GM19328 (cell line): ENCODE measurements around the gene LRRC27.

Source experiments
- ATAC-seq: cut with Tn5 transposase; IDR thresholded peaks from one replicate; pipeline ENCODE4 v1.9.1; 2021; ENCODE audit warnings: mild to moderate bottlenecking, moderate library complexity; ENCODE audit not compliant: unreplicated experiment

LRRC27 gene

DNA sequence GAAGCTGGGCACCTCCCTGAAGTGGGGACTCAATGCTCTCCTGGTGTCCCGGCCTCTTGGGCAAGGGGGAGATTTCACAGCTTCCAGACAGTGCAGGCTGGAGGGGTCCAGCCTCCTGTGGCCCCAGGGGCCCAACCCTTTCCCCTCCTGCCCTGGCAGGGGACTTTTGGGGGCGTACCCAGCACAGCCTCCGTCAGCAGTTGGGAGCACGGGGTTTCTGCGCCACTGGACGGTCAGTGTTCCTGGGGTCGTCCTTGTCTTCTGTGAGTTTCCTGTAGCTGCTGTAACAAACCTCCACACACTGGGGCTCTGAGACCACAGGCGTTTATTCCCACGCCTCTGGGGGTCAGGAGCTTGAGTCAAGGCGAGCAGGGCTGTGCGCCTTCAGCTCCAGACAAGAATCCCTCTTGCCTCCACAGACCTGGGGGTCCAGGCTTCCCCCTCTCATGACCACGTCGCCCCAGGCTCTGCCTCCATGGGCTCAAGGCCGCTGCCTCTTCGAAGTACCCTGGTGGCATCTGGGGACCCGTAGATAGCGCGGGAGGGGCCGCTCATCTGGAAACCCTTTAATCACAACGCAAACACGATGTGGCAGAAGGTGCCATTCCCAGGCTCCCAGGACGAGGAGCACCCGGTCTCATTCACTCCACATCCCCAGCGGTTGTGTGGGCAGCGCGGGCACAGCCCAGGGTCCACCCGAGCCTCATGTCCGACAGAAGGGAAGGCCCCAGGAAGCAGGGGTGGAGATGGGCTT is 79.0 kb downstream of the LRRC27 start:
- ATAC-seq = no peak

DNA sequence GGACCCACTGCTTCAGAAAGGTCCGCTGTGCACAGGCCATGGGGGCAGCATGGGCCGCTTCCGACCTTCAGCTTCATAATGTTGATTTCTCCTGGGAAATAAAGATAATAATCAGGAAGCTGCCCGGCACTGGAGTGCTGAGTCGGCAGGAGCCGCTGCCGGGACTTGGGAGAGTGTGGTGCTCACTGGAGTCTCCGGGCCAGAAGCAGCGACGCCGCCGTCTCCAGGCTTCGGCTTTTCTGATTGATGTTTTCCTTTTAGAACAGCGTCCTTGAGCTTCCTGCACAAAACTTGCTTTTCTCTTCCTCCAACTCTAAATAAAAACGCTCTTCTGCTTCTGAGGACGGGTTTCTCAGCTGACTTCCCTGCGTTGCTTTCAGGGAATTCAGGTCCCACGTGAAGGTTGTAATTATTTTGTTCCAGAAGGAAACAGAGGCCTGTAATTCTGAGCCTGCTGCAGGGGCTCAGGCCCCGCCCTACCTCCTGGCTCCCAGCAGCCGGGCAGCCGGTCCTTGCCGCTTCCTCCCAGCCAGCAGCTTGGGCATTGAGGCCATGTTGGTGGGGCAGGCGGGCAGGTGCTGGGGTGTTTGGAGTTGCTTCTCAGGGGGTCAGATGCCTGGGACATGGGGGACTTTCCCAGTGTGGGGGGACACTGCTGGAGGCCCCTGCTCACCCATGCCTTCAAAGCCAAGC is 79.7 kb downstream of the LRRC27 start:
- ATAC-seq = no peak

DNA sequence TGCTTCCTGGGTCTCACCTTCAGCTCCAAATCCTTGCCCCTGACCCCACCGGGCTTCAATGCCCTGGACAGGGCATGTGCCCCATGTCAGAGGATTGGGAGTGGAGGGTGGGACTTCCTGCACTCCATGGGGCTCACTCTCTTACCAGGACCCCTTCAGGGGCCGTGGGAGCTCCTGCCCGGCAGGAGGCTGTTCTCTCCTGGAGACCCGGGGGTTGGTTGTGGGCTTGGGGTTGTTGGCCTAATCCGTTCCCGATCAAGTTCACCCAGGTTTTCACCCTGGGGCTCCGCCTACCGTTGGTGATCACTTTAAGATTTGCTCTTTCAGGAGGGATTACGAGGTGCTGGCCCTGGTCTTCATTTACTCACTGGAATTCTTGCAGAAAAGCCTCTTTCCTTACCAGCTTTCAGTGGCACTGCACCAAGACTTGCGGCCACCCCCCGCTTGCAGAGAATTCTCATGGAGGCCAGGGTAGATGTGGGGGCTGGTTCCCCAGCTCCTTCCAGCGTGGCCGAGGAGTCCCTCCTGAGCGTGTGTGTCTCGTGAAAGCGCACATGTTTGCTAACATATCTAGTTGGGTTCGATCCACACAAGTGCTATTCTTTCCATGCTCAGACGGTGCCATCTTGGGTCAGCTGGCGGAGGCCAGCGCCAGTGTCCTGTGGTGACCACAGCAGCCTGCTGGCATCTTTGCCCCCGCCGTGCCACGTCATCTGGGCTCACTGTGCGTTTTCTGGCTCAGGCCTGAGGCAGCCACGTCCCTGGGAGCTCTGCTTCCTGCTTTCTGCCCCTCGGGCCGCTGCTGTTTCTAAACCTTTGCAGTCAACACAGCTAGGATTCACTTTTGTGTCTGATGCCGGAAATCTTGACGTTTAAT is 80.6 kb downstream of the LRRC27 start:
- no peak for ATAC-seq

DNA sequence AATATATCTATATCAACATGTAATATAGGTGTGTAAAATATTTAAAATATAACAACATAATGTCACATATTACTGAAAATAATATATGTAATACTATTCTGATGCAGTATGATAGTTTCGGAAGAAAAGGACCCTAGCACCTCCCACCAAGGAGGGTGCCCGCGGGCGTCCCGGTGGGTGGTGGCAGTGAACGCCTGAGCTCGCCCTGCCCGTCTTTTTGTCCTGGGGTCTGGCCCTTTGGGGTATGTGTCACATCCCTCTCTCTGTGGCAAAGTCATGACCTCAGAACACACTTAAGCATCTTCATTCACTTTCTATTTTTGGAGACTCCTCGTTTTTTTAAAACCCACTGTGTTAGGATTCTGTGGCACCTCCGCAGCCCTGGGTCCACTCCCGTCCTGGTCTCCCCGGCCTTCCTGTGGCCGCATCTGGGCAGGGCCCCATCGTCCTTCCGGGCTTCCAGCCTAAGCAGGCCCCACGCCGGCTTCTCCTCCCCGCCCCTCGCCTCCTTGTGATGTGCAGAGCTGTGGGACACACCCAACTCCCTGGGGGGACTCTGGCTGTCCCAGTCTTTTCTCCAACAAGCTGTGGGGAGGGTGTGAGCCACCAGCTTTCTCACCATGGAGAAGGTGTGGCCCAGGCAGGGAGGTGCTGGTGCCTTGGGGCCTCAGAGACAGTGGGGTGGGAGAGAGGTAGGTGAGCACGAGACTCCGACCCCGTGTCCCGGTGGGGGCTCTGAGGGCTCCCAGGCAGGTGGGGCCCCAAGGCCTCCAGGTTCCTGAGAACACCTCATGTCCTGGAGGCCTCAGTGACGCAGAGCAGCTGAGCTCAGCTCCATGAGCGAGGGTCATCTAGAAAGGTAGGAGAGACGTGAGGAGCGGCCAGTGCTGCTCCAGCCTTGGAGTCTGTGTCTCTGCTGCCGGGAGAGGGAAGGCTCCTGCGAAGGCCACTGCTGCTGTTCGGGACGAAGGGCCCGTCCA is 81.5 kb downstream of the LRRC27 start:
- no peak for ATAC-seq

DNA sequence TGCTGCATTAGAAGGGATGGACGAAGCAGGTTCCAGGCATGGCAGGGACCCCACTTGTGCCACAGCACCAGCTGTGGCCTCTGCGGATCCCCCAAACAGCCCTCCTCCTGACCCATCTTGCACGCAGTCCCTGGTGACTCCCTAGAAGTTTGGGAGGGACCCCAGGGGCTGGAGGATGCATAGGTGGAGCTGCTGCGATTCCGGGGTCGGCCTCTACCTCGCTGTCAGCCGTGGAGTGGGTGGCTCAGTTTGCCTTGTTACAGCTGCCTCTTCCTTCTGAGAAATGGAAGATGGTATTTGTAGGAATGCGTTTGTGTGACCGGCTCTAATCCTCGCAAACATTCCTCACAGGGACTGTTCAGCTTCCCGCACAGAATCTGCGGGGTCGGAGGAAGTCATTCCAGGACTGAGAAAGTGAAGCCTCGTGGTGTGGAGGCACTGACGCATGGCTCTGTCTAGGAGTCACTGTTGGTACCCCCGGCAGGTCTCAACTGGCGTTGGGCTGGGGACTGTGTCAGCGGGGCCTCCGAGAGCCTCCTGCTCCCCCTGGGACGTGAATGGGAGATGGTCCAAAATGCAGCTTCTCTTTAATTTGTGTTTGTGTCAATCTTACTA is 82.5 kb downstream of the LRRC27 start:
- no peak for ATAC-seq

DNA sequence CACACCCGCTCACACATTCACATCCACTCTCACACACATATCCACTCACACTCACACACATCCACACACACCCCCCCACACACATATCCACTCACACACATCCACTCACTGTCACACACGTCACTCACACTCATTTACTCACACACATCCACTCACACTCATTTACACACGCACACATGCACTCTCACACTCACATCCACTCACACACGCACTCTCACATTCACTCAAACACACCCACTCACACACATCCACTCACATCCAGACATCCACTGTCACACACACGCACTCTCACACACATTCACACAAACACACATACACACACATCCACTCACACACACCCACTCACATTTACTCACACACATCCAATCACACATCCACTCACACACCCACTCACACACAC is 83.3 kb downstream of the LRRC27 start:
- ATAC-seq = no peak

DNA sequence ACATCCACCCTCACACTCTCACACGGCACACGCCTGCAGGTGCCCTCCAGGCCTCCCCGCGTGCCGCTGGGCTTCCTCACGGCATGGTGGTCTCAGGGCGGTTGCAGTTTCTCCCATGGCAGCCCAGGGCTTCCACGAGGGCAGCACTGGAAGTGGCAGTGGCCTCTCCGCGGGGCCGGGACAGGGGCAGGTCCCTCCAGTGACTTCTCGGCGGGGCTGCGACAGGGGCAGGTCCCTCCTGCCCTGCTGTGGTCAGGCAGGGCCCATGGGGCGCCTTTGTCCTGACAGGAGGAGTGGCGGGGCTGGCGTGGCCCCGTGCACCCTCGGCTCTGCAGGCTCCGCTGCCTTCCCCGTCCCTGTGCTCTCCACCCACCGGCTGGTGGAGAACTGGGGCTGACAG is 84.0 kb downstream of the LRRC27 start:
- no peak for ATAC-seq

DNA sequence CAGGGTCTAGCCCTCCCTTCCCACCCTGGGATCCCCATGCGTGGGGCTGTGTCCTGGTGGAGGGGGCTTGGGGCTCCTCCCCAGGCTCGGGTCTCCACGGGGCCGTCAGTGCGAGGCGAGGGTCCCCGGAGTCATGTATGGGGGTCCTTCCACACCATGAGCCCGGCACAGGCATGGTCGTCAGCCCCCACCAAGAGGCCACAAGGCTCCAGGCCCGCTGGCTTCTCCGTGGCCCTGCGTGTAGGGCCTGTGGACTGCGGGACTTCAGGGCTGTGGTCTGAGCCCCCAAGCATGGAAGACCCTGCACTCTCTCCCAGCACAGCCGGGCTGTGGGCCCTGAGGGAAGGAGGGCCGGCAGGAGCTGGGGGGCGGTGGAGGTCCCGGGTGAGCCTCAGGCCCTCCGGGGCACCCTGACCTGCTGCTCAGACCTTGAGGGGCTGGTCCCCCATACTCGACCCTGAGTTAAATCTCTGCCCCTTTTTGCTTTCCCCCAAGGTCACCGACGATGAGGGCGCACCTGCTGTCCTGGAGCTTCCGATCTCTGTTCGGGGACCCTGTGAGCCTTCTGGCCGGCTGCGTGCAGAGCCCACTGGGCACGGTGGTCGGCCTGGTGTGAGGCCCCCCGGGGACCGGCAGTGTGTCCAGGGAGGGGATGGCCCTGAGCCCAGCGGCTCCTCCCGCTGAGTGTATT is 84.7 kb downstream of the LRRC27 start:
- ATAC-seq = no peak

DNA sequence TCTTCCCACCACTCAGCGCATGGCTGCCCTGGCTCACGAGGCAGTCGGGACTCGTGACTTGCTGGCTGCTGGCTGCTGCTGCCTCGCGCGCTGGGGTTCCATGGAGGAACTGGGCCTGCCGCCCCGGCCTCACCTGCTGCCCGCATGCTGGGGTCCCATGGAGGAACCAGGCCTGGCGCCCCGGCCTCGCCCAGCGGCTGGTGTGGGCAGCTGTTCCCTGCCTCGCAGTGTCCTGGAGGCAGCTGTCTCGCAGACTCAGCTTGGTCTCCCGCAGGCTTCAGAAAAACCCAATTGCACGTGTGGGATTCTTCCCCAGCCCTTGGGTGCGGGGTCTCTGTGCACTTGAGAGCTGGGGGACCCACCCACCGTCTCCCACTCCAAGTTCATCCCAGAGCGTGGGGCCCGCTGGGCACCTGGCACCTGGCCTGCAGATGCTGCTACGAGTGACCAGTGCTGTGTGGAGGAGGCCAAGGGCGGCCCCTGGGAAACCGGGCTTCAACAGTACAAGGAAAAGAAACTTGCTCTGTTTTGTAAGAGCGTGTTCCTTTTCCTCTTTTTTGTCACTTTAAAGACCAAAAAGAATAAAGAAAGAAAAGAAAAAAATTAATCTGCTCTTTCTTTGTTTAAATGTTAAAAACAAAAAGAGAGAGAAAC is 85.4 kb downstream of the LRRC27 start:
- ATAC-seq = no peak

DNA sequence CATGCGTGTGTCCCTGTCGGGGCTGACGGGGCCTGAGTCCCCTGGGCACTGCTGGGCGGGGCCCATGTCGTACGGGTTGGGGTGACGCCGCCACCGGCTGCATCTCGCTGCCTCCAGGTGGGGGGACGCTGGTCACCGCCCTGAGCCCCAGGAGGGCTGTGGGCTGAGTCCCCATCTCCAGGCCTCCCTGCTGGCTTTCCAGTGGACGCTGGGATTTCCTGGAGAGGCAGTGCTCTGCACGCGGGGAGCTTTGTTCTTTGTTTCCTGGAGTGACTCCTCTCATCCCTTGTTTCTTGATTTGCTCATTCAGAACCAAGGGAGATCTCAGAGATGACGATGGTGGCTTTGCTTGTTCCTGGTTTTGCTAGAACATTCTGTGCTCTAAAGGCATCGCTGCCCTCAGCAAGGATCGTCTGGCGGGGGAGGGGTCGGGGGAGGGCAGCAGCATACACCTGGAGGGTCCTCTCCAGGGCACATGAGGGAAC is 86.0 kb downstream of the LRRC27 start:
- ATAC-seq = no peak

DNA sequence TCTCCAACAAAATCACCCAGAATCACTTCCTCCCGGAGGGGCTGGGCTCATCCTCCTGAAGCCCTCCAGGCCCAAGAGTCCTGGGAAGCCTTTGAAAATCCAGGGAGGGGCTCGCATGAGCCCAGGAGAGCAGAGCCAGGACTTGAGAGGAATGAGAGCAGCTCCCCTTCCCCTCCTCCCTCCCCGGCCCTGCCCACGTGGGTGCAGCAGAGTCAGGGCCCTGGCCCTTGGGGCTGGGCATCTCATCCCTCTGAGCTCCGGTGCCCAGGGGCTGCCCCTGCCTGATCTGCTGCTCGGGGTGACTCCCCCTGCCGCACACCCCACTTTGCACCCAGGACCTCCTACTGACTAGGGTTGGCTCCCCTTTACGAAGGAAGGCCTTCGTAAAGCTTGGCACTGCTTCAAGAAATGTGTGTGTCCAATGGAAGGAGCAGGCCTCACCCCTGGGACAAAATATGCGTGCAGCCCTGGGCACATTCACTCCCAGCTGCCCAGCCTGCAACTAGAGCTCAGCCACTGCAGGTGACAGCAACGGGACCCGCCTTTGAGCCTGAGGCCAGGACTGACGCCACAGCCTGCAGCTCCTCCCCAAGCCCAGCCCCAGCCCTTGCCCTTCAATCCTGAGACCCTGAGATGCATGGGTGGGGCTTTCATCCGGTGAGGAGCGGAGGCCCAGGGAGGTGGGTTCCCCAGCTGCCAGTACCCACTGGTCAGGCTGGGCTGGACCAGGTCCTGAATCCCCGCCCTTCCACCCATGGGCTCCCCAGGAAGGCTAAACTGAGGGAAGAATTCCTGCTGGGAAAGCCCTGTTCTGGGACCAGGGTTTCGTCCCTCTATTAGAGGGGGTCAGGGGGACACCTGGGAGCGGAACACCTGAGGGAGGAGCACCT is 86.8 kb downstream of the LRRC27 start:
- no peak for ATAC-seq

DNA sequence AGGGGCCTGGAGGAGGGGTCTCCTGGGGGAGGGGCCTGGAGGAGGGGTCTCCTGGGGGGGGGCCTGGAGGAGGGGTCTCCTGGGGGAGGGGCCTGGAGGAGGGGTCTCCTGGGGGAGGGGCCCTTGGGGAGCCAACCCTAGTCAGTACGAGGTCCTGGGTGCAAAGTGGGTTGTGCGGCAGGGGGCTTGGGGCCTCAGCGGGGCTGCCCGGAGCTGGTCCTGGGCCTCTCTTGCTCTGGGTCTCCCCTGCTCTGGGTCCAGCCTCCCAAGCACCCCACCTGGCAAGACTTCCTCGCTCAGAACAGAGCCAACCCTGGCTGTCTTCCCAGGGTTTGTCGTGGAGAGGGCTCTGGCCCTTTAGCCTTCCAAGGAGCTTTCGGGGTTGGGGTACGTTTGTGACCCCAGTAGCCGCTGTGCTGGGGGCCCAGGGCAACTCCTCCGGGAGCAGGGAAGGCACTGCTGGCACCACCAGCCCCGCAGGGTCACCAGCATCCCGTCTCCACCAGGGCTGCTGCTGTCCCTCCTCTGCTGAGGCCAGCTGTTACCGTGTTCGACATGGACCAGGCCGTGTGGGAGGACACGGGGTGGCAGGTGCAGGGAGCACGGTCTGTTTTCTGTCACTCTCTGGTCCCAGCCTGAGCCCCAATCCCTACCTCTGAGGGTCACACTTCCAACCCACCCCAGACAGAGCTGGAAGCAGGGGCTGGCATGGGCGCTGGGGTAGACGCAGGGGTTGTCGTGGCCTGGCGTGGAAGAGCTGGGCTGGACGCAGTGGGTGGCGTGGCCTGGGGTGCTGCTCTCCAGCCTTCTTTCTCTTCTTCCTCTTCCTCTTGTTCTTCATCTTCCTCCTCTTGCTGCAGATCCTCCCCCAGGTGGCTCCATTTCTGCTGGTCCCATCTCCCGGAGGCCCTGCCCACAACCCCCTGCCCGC is 87.8 kb downstream of the LRRC27 start:
- no peak for ATAC-seq

DNA sequence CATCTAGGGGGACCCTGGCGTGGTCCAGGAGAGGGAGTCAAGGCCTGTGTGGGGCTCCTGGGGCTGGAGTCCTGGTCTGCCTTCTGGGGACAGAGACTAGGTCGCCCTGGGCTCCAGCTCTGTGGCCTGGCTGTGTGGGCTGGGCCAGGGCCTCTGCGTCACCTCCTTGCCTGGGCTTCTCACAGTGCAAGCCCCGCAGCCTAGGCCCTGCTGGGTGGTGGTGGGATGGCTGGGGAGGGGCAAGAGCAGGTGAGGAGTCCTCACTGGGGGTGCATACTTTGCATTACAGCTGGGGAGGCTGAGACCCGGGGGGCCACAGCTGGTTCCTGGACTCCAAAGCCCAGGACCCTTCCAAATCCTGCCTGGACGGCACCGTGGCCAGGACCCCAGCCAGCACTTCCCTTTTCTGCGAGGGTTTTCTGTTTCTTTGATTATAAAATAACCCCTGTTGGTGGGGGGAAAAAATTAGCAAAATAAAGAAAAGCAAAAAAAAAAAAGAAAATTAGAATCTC is 88.5 kb downstream of the LRRC27 start:
- no peak for ATAC-seq

DNA sequence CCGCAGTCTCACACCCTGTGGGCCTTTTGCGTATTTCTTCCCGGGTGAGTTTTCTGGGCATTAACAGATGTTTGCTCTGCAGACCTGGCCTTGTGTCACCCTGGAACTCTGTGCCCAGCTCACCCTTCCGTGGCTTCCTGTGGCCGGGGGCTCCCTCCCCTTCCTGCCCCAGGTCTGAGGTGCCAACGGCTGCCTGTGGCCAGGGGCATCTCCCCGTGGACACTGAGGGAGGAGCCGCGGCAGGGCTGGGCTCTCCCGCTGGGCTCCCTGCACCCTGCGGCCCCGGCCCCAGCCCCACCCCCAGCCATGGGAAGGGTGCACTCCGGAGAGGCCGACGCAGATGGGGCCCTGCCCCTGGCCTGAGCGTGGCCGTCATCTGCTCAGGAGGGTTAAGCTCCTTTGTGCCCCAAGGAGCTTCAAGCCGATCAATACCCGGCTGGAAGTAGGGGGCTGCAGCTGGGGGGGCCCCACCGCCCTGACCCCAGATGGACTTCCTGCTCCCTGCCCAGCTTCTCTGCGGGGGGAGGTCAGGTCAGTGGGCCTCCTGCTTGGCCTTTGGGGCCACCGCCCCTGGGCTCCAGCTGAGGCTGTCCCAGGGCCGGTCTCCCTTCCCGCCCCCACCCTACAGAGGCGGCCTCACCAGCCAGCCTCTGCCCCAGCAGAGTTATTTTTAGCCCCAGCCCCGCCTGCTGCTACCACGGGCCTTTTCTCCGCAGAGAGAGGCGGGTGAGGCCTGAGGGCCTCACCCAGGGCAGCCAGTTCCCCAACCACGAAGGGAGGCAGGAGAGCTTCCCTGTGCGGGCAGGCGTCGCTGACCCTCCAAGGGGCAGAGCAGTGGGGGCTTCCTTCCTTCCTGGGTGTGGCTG is 89.2 kb downstream of the LRRC27 start:
- no peak for ATAC-seq
